H9 (cell line): Measurements from ENCODE around the gene EHBP1. TPM values are rescaled to one million over a fixed set of nuclear protein-coding genes. Genes with fewer than 3 reads are reported as not detected.

ENCODE experiments used
- DNase-seq: peaks from one replicate; pipeline ENCODE4 v3.0.0-alpha.2; 2017
- H2AFZ ChIP-seq: one replicate; pipeline ENCODE4 v1.6.1; 2013; ENCODE audit warnings: mild to moderate bottlenecking, low read length, control low read depth, moderate library complexity
- H2AK5ac ChIP-seq: 2 replicates; pipeline ENCODE4 v1.6.1; 2013; ENCODE audit warnings: low read length, control low read depth, mixed read lengths; ENCODE audit not compliant: insufficient read length
- H2BK120ac ChIP-seq: one replicate; pipeline ENCODE4 v1.6.1; 2013; ENCODE audit warnings: low read depth, mild to moderate bottlenecking, low read length, control low read depth, inconsistent platforms; ENCODE audit not compliant: poor library complexity, severe bottlenecking
- H2BK12ac ChIP-seq: 2 replicates; pipeline ENCODE4 v1.6.1; 2013; ENCODE audit warnings: low read length, control low read depth, mixed read lengths, low read depth; ENCODE audit not compliant: insufficient read length
- H2BK15ac ChIP-seq: 2 replicates; pipeline ENCODE4 v1.6.1; 2013; ENCODE audit warnings: low read depth, low read length, control low read depth
- H2BK20ac ChIP-seq: one replicate; pipeline ENCODE4 v1.6.1; 2013; ENCODE audit warnings: low read depth, mild to moderate bottlenecking, low read length, control low read depth, inconsistent platforms; ENCODE audit not compliant: poor library complexity, severe bottlenecking
- H2BK5ac ChIP-seq: 2 replicates; pipeline ENCODE4 v1.6.1; 2013; ENCODE audit warnings: low read length, control low read depth, mixed read lengths; ENCODE audit not compliant: insufficient read length
- H3K14ac ChIP-seq: 2 replicates; pipeline ENCODE4 v1.6.1; 2013; ENCODE audit warnings: low read length, control low read depth; ENCODE audit not compliant: insufficient read depth
- H3K18ac ChIP-seq: 2 replicates; pipeline ENCODE4 v1.6.1; 2013; ENCODE audit warnings: low read depth, mild to moderate bottlenecking, mixed read lengths, low read length, control low read depth; ENCODE audit not compliant: insufficient read length
- H3K23ac ChIP-seq: 2 replicates; pipeline ENCODE4 v1.6.1; 2013; ENCODE audit warnings: low read length, control low read depth, mixed read lengths, low read depth; ENCODE audit not compliant: insufficient read length
- H3K23me2 ChIP-seq: 2 replicates; pipeline ENCODE4 v1.6.1; 2013; ENCODE audit warnings: low read depth, mild to moderate bottlenecking, mixed read lengths, low read length, control low read depth; ENCODE audit not compliant: insufficient read length, poor library complexity, severe bottlenecking
- H3K27ac ChIP-seq: 2 replicates; pipeline ENCODE4 v1.5.1; 2013; ENCODE audit warnings: low read length, control low read depth, mixed read lengths, low read depth; ENCODE audit not compliant: insufficient read length
- H3K27me3 ChIP-seq: 2 replicates; pipeline ENCODE4 v1.6.1; 2013; ENCODE audit warnings: low read length, control low read depth, inconsistent platforms; ENCODE audit not compliant: insufficient read depth
- H3K4ac ChIP-seq: 2 replicates; pipeline ENCODE4 v1.6.1; 2013; ENCODE audit warnings: low read depth, mild to moderate bottlenecking, control low read depth, inconsistent platforms, low read length, moderate library complexity
- H3K4me1 ChIP-seq: 2 replicates; pipeline ENCODE4 v1.6.1; 2013; ENCODE audit warnings: low read length, control low read depth, inconsistent platforms; ENCODE audit not compliant: insufficient read depth
- H3K4me2 ChIP-seq: 2 replicates; pipeline ENCODE4 v1.6.1; 2013; ENCODE audit warnings: low read length, control low read depth, mixed read lengths; ENCODE audit not compliant: insufficient read length, insufficient read depth
- H3K56ac ChIP-seq: 2 replicates; pipeline ENCODE4 v1.6.1; 2013; ENCODE audit warnings: low read depth, mild to moderate bottlenecking, mixed read lengths, low read length, control low read depth; ENCODE audit not compliant: insufficient read length
- H3K79me1 ChIP-seq: 2 replicates; pipeline ENCODE4 v1.6.1; 2013; ENCODE audit warnings: low read depth, mild to moderate bottlenecking, moderate library complexity, low read length, control low read depth, inconsistent platforms; ENCODE audit not compliant: insufficient read depth, poor library complexity, severe bottlenecking
- H3K79me2 ChIP-seq: 2 replicates; pipeline ENCODE4 v1.6.1; 2013; ENCODE audit warnings: low read length, control low read depth, inconsistent platforms; ENCODE audit not compliant: insufficient read depth
- H3K9ac ChIP-seq: 2 replicates; pipeline ENCODE4 v1.6.1; 2013; ENCODE audit warnings: low read length, control low read depth, mixed read lengths; ENCODE audit not compliant: insufficient read length; ENCODE audit errors: extremely low read depth
- H3K9me3 ChIP-seq: one replicate; pipeline ENCODE4 v1.6.1; 2013; ENCODE audit warnings: low read depth, low read length, inconsistent platforms; ENCODE audit not compliant: control insufficient read depth
- H3T11ph ChIP-seq: one replicate; pipeline ENCODE4 v1.6.1; 2013; ENCODE audit warnings: mild to moderate bottlenecking, low read length, control low read depth, inconsistent platforms
- H4K20me1 ChIP-seq: one replicate; pipeline ENCODE4 v1.6.1; 2013; ENCODE audit not compliant: control insufficient read depth, insufficient read length, insufficient read depth
- H4K5ac ChIP-seq: 2 replicates; pipeline ENCODE4 v1.6.1; 2013; ENCODE audit warnings: low read depth, mild to moderate bottlenecking, mixed read lengths, low read length, control low read depth; ENCODE audit not compliant: insufficient read length
- H4K8ac ChIP-seq: replicated peaks from 2 replicates; pipeline ENCODE4 v1.6.1; 2013; ENCODE audit warnings: low read length, control low read depth, mixed read lengths, low read depth; ENCODE audit not compliant: insufficient read length
- H4K91ac ChIP-seq: 2 replicates; pipeline ENCODE4 v1.6.1; 2013; ENCODE audit warnings: low read depth, mild to moderate bottlenecking, moderate library complexity, mixed read lengths, low read length, control low read depth; ENCODE audit not compliant: insufficient read length
- H3K27ac Mint-ChIP-seq, 3 experiments: 2 replicates in 2 of 3; 3 replicates in 1 of 3; pipeline ENCODE4 v1.8.0; 2020 to 2021; ENCODE audit warnings: mixed read lengths in 3 of 3, mild to moderate bottlenecking in 1 of 3, moderate library complexity in 1 of 3
- H3K27me3 Mint-ChIP-seq: 2 replicates; pipeline ENCODE4 v1.8.0; 2021; ENCODE audit warnings: low read depth, mild to moderate bottlenecking, moderate library complexity, mixed read lengths
- H3K36me3 Mint-ChIP-seq, 3 experiments: 2 replicates in 2 of 3; 3 replicates in 1 of 3; pipeline ENCODE4 v1.8.0; 2020 to 2021; ENCODE audit warnings: low read depth in 3 of 3, mixed read lengths in 3 of 3; ENCODE audit not compliant: insufficient read depth in 1 of 3
- H3K4me1 Mint-ChIP-seq, 2 experiments: 2 replicates each; pipeline ENCODE4 v1.8.0; 2020; ENCODE audit warnings: mixed read lengths in 2 of 2
- H3K4me3 Mint-ChIP-seq, 2 experiments: 2 replicates in 1 of 2; 3 replicates in 1 of 2; pipeline ENCODE4 v1.8.0; 2020 to 2021; ENCODE audit warnings: mild to moderate bottlenecking in 2 of 2, mixed read lengths in 2 of 2, moderate library complexity in 1 of 2
- H3K9me3 Mint-ChIP-seq, 2 experiments: 2 replicates in 1 of 2; 3 replicates in 1 of 2; pipeline ENCODE4 v1.8.0; 2020; ENCODE audit warnings: mild to moderate bottlenecking in 2 of 2, mixed read lengths in 2 of 2, moderate library complexity in 1 of 2
- WGBS: extraction: QIAGEN DNeasy Blood & Tissue Kit; methylation state at CpG from one replicate; pipeline ENCODE4 v1.1.7; 2013; ENCODE audit warnings: missing lambda C conversion rate, low lambda C conversion rate, mixed read lengths; ENCODE audit not compliant: insufficient read length; ENCODE audit errors: extremely low coverage; 5-methylcytosine and 5-hydroxymethylcytosine counted together
- total RNA-seq: library from RNA; stranded (reverse); gene quantifications from 2 replicates; pipeline ENCODE4 v1.2.1, GENCODE V29; 2021
- TF ChIP-seq, protein P1 (sequence below): fragments of 200-600 bp; sonication (generic); conservative IDR thresholded peaks from 3 replicates; pipeline ENCODE4 v1.8.0; 2021; ENCODE audit warnings: antibody characterized with exemption, mild to moderate bottlenecking

The EHBP1 gene
- total RNA-seq, 1 experiment from 2014 or later: 35.6 TPM

DNA sequence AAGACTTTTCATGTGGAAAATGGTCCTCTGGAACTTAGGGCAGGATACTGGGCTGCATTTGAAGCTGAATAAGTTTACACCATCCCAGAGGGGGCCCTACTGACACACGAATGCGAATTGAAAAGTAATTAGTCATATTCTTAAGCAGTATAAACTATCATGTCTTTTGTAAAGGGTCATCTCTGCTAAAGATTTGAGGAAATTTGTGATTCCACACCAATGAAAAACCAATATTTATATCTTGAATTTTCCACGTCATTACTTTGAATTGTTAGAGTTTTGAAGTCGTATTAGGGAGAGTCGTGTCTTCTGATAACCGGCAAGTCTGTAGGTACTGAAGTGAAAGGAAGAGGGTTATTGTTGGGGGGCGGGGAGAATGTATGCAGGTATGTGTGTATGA lies 341.0 kb downstream of the EHBP1 start:
- peaks cover 21% of the 10 kb centered on the region; the same call in 1 of the 2 replicates for H3K27me3 ChIP-seq
- Mint-ChIP-seq H3K9me3 (peaks cover 0 to 2% of the 10 kb centered on the region in 2 experiments; a peak in 3 of 5 replicates), H3K4me3 (peak overlapping the region; percentile 59 to 86; a peak in 4 of 5 replicates), H3K27me3 (peaks cover 72% of the 10 kb centered on the region), H3K27ac (no peak overlapping the region), H3K4me1 (peaks cover 61 to 65% of the 10 kb centered on the region in 2 experiments), H3K36me3 (no peaks in the 10 kb centered on the region; a peak in 1 of 7 replicates)
- H4K5ac ChIP-seq: no peak overlapping the region
- no peak overlapping the region for H3K9ac ChIP-seq
- peaks cover 56% of the 10 kb centered on the region for H3K23me2 ChIP-seq
- WGBS: no CpG with 5 or more reads among the region's 7 CpGs
- peaks cover 3% of the 10 kb centered on the region; the same call in 1 of the 2 replicates for H3K4me1 ChIP-seq
- no peak overlapping the region for H2BK12ac ChIP-seq
- H2BK120ac ChIP-seq: no peak overlapping the region
- no peak overlapping the region for H4K8ac ChIP-seq
- no peak overlapping the region for H2BK5ac ChIP-seq
- no peak overlapping the region for H3K18ac ChIP-seq
- no peak overlapping the region for H3K4ac ChIP-seq
- TF ChIP-seq, protein P1, sequence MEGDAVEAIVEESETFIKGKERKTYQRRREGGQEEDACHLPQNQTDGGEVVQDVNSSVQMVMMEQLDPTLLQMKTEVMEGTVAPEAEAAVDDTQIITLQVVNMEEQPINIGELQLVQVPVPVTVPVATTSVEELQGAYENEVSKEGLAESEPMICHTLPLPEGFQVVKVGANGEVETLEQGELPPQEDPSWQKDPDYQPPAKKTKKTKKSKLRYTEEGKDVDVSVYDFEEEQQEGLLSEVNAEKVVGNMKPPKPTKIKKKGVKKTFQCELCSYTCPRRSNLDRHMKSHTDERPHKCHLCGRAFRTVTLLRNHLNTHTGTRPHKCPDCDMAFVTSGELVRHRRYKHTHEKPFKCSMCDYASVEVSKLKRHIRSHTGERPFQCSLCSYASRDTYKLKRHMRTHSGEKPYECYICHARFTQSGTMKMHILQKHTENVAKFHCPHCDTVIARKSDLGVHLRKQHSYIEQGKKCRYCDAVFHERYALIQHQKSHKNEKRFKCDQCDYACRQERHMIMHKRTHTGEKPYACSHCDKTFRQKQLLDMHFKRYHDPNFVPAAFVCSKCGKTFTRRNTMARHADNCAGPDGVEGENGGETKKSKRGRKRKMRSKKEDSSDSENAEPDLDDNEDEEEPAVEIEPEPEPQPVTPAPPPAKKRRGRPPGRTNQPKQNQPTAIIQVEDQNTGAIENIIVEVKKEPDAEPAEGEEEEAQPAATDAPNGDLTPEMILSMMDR: no peak
- H3K79me1 ChIP-seq: no peaks in the 10 kb centered on the region
- no peak overlapping the region for H2AFZ ChIP-seq
- no peaks in the 10 kb centered on the region for H3K79me2 ChIP-seq
- H3K9me3 ChIP-seq: no peaks in the 10 kb centered on the region
- H2BK15ac ChIP-seq: no peak overlapping the region
- H2BK20ac ChIP-seq: no peak overlapping the region
- H4K20me1 ChIP-seq: no peaks in the 10 kb centered on the region
- H3T11ph ChIP-seq: no peak overlapping the region
- H3K27ac ChIP-seq: no peak overlapping the region
- H3K23ac ChIP-seq: no peak overlapping the region
- no peak overlapping the region for H4K91ac ChIP-seq
- H3K56ac ChIP-seq: no peak overlapping the region
- H3K4me2 ChIP-seq: peak overlapping the region; percentile 66
- no peak overlapping the region for H2AK5ac ChIP-seq
- no peak for DNase-seq
- no peak overlapping the region for H3K14ac ChIP-seq
